GM12878 (cell line): Measurements from ENCODE around the gene DHDH. TPM values are rescaled to one million over a fixed set of nuclear protein-coding genes. Genes with fewer than 3 reads are reported as not detected.
A peak's percentile ranks its signal among the peaks of the same experiment; 100 is the strongest.
"Not testable (repeated sequence)": the region's sequence is repeated elsewhere in the genome, so short reads cannot be mapped to it uniquely, and the experiment has no call there.

Experiments
- ATAC-seq: fragments of 200-7000 bp; cut with Tn5 transposase; 3 replicates; pipeline ENCODE4 v1.9.1; 2020; ENCODE audit warnings: mild to moderate bottlenecking, moderate library complexity
- BruUV-seq: library from RNA; stranded (reverse); fragments of 400-500 nt; replicated peaks from 2 replicates; lab custom pipeline; 2021; lab: Mats Ljungman, UMichigan
- CTCF ChIA-PET: fragments of 300-600 bp; sonication (Branson Sonifier 250); formaldehyde crosslinking; extraction: SDS; loops from one replicate; lab custom pipeline; 2021; ENCODE audit warnings: inconsistent platforms; lab: Yijun Ruan, JAX
- POLR2A ChIA-PET: fragments of 350-600 bp; formaldehyde crosslinking; extraction: SDS; loops from one replicate; lab custom pipeline; 2021; ENCODE audit warnings: inconsistent platforms; lab: Charles Lee
- RAD21 ChIA-PET: fragments of 300-600 bp; sonication (Branson Sonifier 250); formaldehyde crosslinking; loops from one replicate; lab custom pipeline; 2023; ENCODE audit warnings: antibody characterized with exemption; ENCODE audit not compliant: unreplicated experiment; lab: Charles Lee
- SMC1A ChIA-PET: fragments of 300-600 bp; sonication (Branson Sonifier 250); formaldehyde crosslinking; loops from one replicate; lab custom pipeline; 2023; ENCODE audit not compliant: unreplicated experiment, uncharacterized antibody; lab: Charles Lee
- DNase-seq: peaks from one replicate; pipeline ENCODE4 v3.0.0-alpha.2; 2011; ENCODE audit warnings: low read depth, low spot score
- FAIRE-seq: peaks from 3 replicates; lab custom pipeline; 2011; peaks lifted over from hg19 to GRCh38; lab: Jason Lieb, UNC
- H2AFZ ChIP-seq: 2 replicates; pipeline ENCODE4 v1.6.0; 2011; ENCODE audit warnings: low read depth, low read length, control low read depth; ENCODE audit not compliant: control insufficient read depth
- H3K27ac ChIP-seq: 2 replicates; pipeline ENCODE4 v1.5.1; 2011; ENCODE audit warnings: control low read depth; ENCODE audit not compliant: control insufficient read depth, insufficient read depth
- H3K27me3 ChIP-seq, 2 experiments: replicated peaks in 1 of 2; 2 replicates each; pipeline versions ENCODE4 v1.6.0 to v1.6.1; 2011; ENCODE audit warnings: low read length in 1 of 2; ENCODE audit not compliant: control insufficient read depth in 2 of 2, insufficient read depth in 2 of 2
- H3K36me3 ChIP-seq, 2 experiments: 2 replicates each; pipeline ENCODE4 v1.5.1; 2011; ENCODE audit warnings: low read length in 1 of 2; ENCODE audit not compliant: control insufficient read depth in 2 of 2, insufficient read depth in 2 of 2
- H3K4me1 ChIP-seq: 2 replicates; pipeline ENCODE4 v1.6.1; 2011; ENCODE audit warnings: mild to moderate bottlenecking, low read length, moderate library complexity, mixed read lengths; ENCODE audit not compliant: control insufficient read depth, insufficient read depth
- H3K4me2 ChIP-seq: 2 replicates; pipeline ENCODE4 v1.6.0; 2011; ENCODE audit warnings: control low read depth; ENCODE audit not compliant: control insufficient read depth, insufficient read depth
- H3K4me3 ChIP-seq: fragments of 200-600 bp; sonication (generic); 2 replicates; pipeline ENCODE4 v1.5.1; 2016
- H3K79me2 ChIP-seq: 2 replicates; pipeline ENCODE4 v1.6.0; 2011; ENCODE audit warnings: low read length; ENCODE audit not compliant: control insufficient read depth, insufficient read depth
- H3K9ac ChIP-seq: 2 replicates; pipeline ENCODE4 v1.8.0; 2011; ENCODE audit warnings: low read length, control low read depth, mixed read lengths; ENCODE audit not compliant: control insufficient read depth, insufficient read depth
- H3K9me3 ChIP-seq: replicated peaks from 3 replicates; pipeline ENCODE4 v1.5.1; 2011; ENCODE audit warnings: mild to moderate bottlenecking, low read length; ENCODE audit not compliant: control insufficient read depth, insufficient read depth
- H4K20me1 ChIP-seq: 2 replicates; pipeline ENCODE4 v1.6.0; 2011; ENCODE audit not compliant: control insufficient read depth, insufficient read depth
- BHLHE40 ChIP-seq, 2 experiments: fragments of 450-650 bp in 1 of 2; IDR thresholded peaks; 2 replicates each; pipeline ENCODE4 v1.6.1; 2011 to 2017; ENCODE audit warnings: low read depth in 2 of 2, borderline replicate concordance in 1 of 2, improper control_type of control experiment in 1 of 2, low read length in 1 of 2, mild to moderate bottlenecking in 1 of 2
- CBFB ChIP-seq: IDR thresholded peaks from 2 replicates; pipeline ENCODE4 v1.6.1; 2016; ENCODE audit warnings: antibody characterized with exemption, low read depth
- SUPT20H ChIP-seq: IDR thresholded peaks from 2 replicates; pipeline ENCODE4 v1.6.1; 2011; ENCODE audit warnings: low read depth, mild to moderate bottlenecking, low read length, moderate library complexity, borderline replicate concordance; ENCODE audit not compliant: control insufficient read depth
- TCF7 ChIP-seq: IDR thresholded peaks from 2 replicates; pipeline ENCODE4 v1.6.1; 2014; ENCODE audit warnings: antibody characterized with exemption, borderline replicate concordance
- ZSCAN29 ChIP-seq: fragments of 450-650 bp; IDR thresholded peaks from 2 replicates; pipeline ENCODE4 v1.6.1; 2017; ENCODE audit warnings: mild to moderate bottlenecking, moderate library complexity
- WGBS: methylation state at CpG from one replicate; pipeline ENCODE4 v1.1.6; 2016; ENCODE audit warnings: low lambda C conversion rate; ENCODE audit not compliant: insufficient replicate concordance, insufficient coverage; ENCODE audit errors: missing lambda C conversion rate; 5-methylcytosine and 5-hydroxymethylcytosine counted together
- in situ Hi-C: fragments of 300-500 bp; cut with MboI; formaldehyde crosslinking; loops from 9 replicates; pipeline ENCODE4 v1.14.3; 2018; ENCODE audit warnings: mixed read lengths
- intact Hi-C: fragments of 100-400 bp; cut with micrococcal nuclease; formaldehyde crosslinking; loops from one replicate; pipeline ENCODE4 v1.14.2; 2022; ENCODE audit not compliant: unreplicated experiment
- polyA plus RNA-seq, 11 experiments: library from polyadenylated mRNA; depleted of rRNA in 4 of 11; unstranded in 6 of 11; stranded (reverse) in 5 of 11; fragments of >200 nt; fragmentation: Nextera tagmentation in 4 of 11; fragmentation: Illumina TruSeq in 1 of 11; extraction: Ambion mirVana in 4 of 11; extraction: Trizol in 1 of 11; gene quantifications; 1 replicate in 1 of 11; 2 replicates in 10 of 11; pipeline versions ENCODE4 v1.2.1 to v1.2.3, GENCODE V29; 2011 to 2016; ENCODE audit warnings: inconsistent platforms in 2 of 11, missing spikeins in 2 of 11, low read depth in 1 of 11
- total RNA-seq, 4 experiments: library from RNA; depleted of rRNA in 3 of 4; stranded (reverse); fragments of >200 nt in 3 of 4; fragmentation: Illumina TruSeq in 1 of 4; extraction: Trizol in 1 of 4; gene quantifications; 2 replicates each; pipeline versions ENCODE4 v1.2.1 to v1.2.3, GENCODE V29; 2013 to 2021
- TF ChIP-seq, protein P1 (sequence below): IDR thresholded peaks from 2 replicates; pipeline ENCODE4 v1.6.1; 2012; ENCODE audit warnings: mild to moderate bottlenecking, low read depth, low read length
- TF ChIP-seq, protein P2 (sequence below): fragments of 450-650 bp; formaldehyde crosslinking; IDR thresholded peaks from 2 replicates; pipeline ENCODE4 v1.5.0; 2022; ENCODE audit warnings: mild to moderate bottlenecking, missing genetic modification characterization
- TF ChIP-seq, protein P3 (sequence below): IDR thresholded peaks from 2 replicates; pipeline ENCODE4 v1.6.1; 2012; ENCODE audit warnings: low read depth, low read length, improper control_type of control experiment

Gene DHDH
- total and polyA plus RNA-seq, 10 of the 15 experiments (the other 5 are each of a cell fraction or from before 2014, with no cell fraction given) = 0.13 to 0.21 (median 0.15) TPM; not detected in 7

DNA sequence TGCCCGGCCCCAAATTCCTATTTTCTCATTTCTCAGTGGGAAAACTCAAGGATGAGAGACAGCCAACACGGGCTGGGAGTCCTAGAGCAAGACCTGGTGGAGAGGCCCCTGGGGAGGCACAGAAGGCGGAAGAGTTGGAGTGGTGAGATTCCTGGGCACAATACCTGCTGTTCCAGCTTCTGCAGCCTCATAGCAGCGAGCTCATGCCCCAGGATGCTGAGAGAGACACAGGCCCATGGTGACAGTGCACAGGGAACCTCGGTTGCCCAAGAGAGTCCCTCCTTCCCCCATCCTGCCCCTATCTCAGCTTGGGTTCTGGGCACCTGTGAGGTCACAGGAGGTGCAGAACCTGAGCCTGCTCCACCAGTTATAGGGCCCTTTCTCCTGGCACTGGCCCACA, 36.3 kb upstream of the DHDH start (continued):
- TF ChIP-seq BHLHE40 (IDR thresholded peaks at IDR 0.05; ENCODE audit: borderline replicate concordance in 1 of 2, low read depth in 2 of 2, low read length in 1 of 2) (no peak), TCF7 (no peak), ZSCAN29 (no peak), CBFB (no peak), SUPT20H (no peak)
- TF ChIP-seq, protein P1, sequence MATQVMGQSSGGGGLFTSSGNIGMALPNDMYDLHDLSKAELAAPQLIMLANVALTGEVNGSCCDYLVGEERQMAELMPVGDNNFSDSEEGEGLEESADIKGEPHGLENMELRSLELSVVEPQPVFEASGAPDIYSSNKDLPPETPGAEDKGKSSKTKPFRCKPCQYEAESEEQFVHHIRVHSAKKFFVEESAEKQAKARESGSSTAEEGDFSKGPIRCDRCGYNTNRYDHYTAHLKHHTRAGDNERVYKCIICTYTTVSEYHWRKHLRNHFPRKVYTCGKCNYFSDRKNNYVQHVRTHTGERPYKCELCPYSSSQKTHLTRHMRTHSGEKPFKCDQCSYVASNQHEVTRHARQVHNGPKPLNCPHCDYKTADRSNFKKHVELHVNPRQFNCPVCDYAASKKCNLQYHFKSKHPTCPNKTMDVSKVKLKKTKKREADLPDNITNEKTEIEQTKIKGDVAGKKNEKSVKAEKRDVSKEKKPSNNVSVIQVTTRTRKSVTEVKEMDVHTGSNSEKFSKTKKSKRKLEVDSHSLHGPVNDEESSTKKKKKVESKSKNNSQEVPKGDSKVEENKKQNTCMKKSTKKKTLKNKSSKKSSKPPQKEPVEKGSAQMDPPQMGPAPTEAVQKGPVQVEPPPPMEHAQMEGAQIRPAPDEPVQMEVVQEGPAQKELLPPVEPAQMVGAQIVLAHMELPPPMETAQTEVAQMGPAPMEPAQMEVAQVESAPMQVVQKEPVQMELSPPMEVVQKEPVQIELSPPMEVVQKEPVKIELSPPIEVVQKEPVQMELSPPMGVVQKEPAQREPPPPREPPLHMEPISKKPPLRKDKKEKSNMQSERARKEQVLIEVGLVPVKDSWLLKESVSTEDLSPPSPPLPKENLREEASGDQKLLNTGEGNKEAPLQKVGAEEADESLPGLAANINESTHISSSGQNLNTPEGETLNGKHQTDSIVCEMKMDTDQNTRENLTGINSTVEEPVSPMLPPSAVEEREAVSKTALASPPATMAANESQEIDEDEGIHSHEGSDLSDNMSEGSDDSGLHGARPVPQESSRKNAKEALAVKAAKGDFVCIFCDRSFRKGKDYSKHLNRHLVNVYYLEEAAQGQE = no peak
- TF ChIP-seq, protein P2, sequence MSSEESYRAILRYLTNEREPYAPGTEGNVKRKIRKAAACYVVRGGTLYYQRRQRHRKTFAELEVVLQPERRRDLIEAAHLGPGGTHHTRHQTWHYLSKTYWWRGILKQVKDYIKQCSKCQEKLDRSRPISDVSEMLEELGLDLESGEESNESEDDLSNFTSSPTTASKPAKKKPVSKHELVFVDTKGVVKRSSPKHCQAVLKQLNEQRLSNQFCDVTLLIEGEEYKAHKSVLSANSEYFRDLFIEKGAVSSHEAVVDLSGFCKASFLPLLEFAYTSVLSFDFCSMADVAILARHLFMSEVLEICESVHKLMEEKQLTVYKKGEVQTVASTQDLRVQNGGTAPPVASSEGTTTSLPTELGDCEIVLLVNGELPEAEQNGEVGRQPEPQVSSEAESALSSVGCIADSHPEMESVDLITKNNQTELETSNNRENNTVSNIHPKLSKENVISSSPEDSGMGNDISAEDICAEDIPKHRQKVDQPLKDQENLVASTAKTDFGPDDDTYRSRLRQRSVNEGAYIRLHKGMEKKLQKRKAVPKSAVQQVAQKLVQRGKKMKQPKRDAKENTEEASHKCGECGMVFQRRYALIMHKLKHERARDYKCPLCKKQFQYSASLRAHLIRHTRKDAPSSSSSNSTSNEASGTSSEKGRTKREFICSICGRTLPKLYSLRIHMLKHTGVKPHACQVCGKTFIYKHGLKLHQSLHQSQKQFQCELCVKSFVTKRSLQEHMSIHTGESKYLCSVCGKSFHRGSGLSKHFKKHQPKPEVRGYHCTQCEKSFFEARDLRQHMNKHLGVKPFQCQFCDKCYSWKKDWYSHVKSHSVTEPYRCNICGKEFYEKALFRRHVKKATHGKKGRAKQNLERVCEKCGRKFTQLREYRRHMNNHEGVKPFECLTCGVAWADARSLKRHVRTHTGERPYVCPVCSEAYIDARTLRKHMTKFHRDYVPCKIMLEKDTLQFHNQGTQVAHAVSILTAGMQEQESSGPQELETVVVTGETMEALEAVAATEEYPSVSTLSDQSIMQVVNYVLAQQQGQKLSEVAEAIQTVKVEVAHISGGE (CRISPR knock-in tag) = no peak
- TF ChIP-seq, protein P3, sequence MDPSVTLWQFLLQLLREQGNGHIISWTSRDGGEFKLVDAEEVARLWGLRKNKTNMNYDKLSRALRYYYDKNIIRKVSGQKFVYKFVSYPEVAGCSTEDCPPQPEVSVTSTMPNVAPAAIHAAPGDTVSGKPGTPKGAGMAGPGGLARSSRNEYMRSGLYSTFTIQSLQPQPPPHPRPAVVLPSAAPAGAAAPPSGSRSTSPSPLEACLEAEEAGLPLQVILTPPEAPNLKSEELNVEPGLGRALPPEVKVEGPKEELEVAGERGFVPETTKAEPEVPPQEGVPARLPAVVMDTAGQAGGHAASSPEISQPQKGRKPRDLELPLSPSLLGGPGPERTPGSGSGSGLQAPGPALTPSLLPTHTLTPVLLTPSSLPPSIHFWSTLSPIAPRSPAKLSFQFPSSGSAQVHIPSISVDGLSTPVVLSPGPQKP = no peak

DNA sequence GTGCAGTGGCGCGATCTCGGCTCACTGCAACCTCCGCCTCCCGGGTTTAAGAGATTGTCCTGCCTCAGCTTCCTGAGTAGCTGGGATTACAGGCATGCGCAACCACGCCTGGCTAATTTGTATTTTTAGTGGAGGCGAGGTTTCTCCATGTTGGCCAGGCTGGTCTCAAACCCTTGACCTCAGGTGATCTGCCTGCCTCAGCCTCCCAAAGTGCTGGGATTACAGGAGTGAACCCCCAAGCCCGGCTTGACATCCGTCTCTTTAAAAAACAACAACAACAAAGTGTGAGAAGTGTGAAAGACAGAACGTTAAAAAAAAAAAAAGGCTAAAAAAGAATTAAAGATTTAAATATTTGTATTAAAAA, 34.1 kb upstream of the DHDH start:
- H3K27ac ChIP-seq = 0 out of 2 replicates have a peak overlapping the region, but pooled peaks have one; percentile 47
- ATAC-seq, H3K9me3 ChIP-seq, H3K4me2 ChIP-seq, intact Hi-C loops, BruUV-seq, H3K27me3 ChIP-seq, H3K36me3 ChIP-seq, H3K4me3 ChIP-seq, FAIRE-seq, H4K20me1 ChIP-seq, H3K4me1 ChIP-seq, H3K9ac ChIP-seq, DNase-seq, H2AFZ ChIP-seq, in situ Hi-C loops: not testable (repeated sequence)
- POLR2A ChIA-PET = interaction anchor here (0.6 to 3.0 kb wide), 11 partner anchors 10 to 679 kb away, joined by 3 to 21 read pairs (median 6); partner anchors contain the start of genes BAX, FTL, GYS1 and RUVBL2
- 89% methylated on average over 11 of the region's 11 CpGs for WGBS
- H3K79me2 ChIP-seq = peaks cover 14% of the 10 kb centered on the region
- CTCF ChIA-PET = interaction anchor here (1.2 to 2.4 kb wide), 5 partner anchors 26 to 94 kb away, joined by 4 to 11 read pairs (median 5); partner anchors contain the start of genes GYS1 and RUVBL2
- SMC1A ChIA-PET = interaction anchor here (0.6 to 2.3 kb wide), 6 partner anchors 14 to 111 kb away, joined by 3 to 16 read pairs (median 4); partner anchors contain the start of genes BAX and PPP1R15A
- RAD21 ChIA-PET = interaction anchor here (0.8 to 2.2 kb wide), 9 partner anchors 24 to 94 kb away, joined by 3 to 13 read pairs (median 5); partner anchors contain the start of genes GYS1 and RUVBL2
